ENCODE results near the gene KIF5B. TPM values are rescaled to one million over a fixed set of nuclear protein-coding genes. Genes with fewer than 3 reads are reported as not detected.
A peak's percentile ranks its signal among the peaks of the same experiment; 100 is the strongest.

The KIF5B gene
- total and polyA plus RNA-seq, 10 of the 15 experiments (the other 5 are each of a cell fraction or from before 2014, with no cell fraction given): 14.7 to 47.4 (median 33.1) TPM

DNA sequence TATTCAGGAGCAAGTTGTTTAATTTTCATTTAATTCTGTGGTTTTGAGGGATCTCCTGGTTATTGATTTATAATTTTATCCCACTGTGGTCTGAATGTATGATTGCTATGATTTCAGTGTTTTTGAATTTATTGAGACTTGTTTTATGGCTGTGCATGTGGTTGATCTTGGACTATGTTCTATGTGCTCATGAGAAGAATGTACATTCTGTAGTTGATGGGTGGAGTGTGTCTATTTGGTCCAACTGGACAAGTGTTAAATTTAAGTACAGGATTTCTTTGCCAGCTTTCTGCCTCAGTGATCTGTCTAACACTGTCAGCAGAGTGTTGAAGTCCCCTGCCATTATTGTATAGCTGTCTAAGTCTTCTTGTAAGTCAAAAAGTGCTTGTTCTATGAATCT, 34.8 kb upstream of the KIF5B start (continued):
- TF ChIP-seq BCLAF1 (IDR thresholded peaks at IDR 0.05) (no peak), KLF5 (IDR thresholded peaks at IDR 0.05; ENCODE audit: partially characterized antibody) (no peak), EP300 (IDR thresholded peaks at IDR 0.05; ENCODE audit: borderline replicate concordance in 1 of 2, control insufficient read depth in 1 of 2, low read depth in 2 of 2, low read length in 2 of 2) (no peak), SRF (IDR thresholded peaks at IDR 0.05; ENCODE audit: low read depth in 2 of 2, low read length in 2 of 2) (no peak)

DNA sequence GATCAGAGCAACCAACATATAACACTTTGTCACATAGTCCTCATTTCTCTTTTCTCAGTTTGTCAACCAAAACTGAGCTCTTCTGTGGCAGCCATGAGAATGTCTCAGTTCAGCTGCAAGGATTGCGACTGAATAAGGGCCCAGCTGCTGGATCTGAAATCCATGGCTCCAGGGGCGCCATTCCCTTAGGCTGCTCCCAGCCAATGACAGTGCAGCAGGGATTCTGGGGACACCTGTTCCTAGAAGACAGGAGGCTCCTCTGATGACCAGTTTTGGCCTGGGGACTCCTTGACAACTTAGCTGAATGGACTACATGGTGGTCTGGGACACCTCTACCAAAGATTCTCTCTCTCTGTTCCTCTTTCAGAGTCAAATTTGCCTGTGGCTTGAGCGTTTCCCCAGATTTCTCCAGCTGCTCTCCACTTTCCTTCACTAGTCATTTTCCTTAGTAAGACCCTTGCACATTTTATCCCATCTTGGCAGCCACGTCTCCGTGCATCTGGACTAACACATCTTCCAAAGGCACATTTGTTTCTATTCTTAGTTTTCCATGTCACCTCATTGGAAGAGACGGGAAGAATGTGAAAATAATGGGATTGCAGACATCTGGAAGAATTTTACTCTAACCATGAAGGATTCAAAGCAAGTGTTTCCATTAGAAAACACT, 28.1 kb upstream of the KIF5B start:
- Histone ChIP-seq H3K4me3 (no peak overlapping the region), H3K4me1 (ENCODE audit: control insufficient read depth, insufficient read depth, low read length) (no peaks in the 10 kb centered on the region), H3K9ac (ENCODE audit: control insufficient read depth, insufficient read depth, low read length) (no peak overlapping the region), H3K27me3 (replicated peaks in 1 of 2; ENCODE audit: control insufficient read depth in 2 of 2, insufficient read depth in 2 of 2, low read length in 1 of 2) (no peaks in the 10 kb centered on the region), H3K4me2 (ENCODE audit: control insufficient read depth, insufficient read depth) (no peak overlapping the region), H3K9me3 (replicated peaks; ENCODE audit: control insufficient read depth, insufficient read depth, low read length) (no peaks in the 10 kb centered on the region), H4K20me1 (ENCODE audit: control insufficient read depth, insufficient read depth) (no peaks in the 10 kb centered on the region), H3K36me3 (ENCODE audit: control insufficient read depth in 2 of 2, insufficient read depth in 2 of 2, low read length in 1 of 2) (no peaks in the 10 kb centered on the region), H3K27ac (ENCODE audit: control insufficient read depth, insufficient read depth) (no peak overlapping the region), H3K79me2 (ENCODE audit: control insufficient read depth, insufficient read depth, low read length) (no peaks in the 10 kb centered on the region), H2AFZ (ENCODE audit: control insufficient read depth, low read depth, low read length) (no peak overlapping the region)
- no TSS peak for BruUV-seq (replicated peaks)
- WGBS (ENCODE audit: insufficient coverage, insufficient replicate concordance, low lambda C conversion rate, missing lambda C conversion rate): 21% methylated on average over 6 of the region's 6 CpGs
- CTCF ChIA-PET: no interaction called here
- TF ChIP-seq KAT2A (conservative IDR thresholded peaks at IDR 0.05; ENCODE audit: control insufficient read depth, low read depth, low read length) (no peak), SPI1 (IDR thresholded peaks at IDR 0.05; ENCODE audit: borderline replicate concordance, insufficient read depth, low read depth, low read length) (peak; percentile 48; the same call in 1 of the 2 replicates)
- POLR2A ChIA-PET: no interaction called here
- DNase-seq (ENCODE audit: low read depth, low spot score) (no peak), FAIRE-seq (no peak), ATAC-seq (no peak)
- in situ Hi-C loops (cut with MboI) (no loop called here), intact Hi-C loops (cut with micrococcal nuclease; ENCODE audit: unreplicated experiment) (no loop called here)
- SMC1A ChIA-PET (ENCODE audit: uncharacterized antibody, unreplicated experiment): no interaction called here
- RAD21 ChIA-PET (ENCODE audit: unreplicated experiment): no interaction called here

All from GM12878 (cell line).